MM.1S (cell line): ENCODE results near the gene ADAMTSL2.

Experiments used
- DNase-seq: peaks from one replicate; pipeline ENCODE4 v3.0.0-alpha.2; 2015
- H2AFZ ChIP-seq: fragments of 300-600 bp; sonication (generic); 2 replicates; pipeline ENCODE4 v1.6.0; 2016; ENCODE audit warnings: antibody characterized with exemption, low read length
- H3F3A ChIP-seq: fragments of 300-600 bp; sonication (generic); 2 replicates; pipeline ENCODE4 v1.6.1; 2016; ENCODE audit warnings: mild to moderate bottlenecking, antibody characterized with exemption, low read length, moderate library complexity, mixed read lengths; ENCODE audit not compliant: insufficient read depth
- H3K27ac ChIP-seq: fragments of 300-600 bp; sonication (generic); 2 replicates; pipeline ENCODE4 v1.5.1; 2016; ENCODE audit warnings: mild to moderate bottlenecking, low read length
- H3K27me3 ChIP-seq: fragments of 300-600 bp; sonication (generic); replicated peaks from 2 replicates; pipeline ENCODE4 v1.6.0; 2016; ENCODE audit warnings: low read length; ENCODE audit not compliant: insufficient read depth
- H3K36me3 ChIP-seq: fragments of 300-600 bp; sonication (generic); replicated peaks from 2 replicates; pipeline ENCODE4 v1.6.1; 2016; ENCODE audit warnings: mild to moderate bottlenecking, low read length, mixed read lengths; ENCODE audit not compliant: insufficient read depth
- H3K4me1 ChIP-seq: fragments of 300-600 bp; sonication (generic); 2 replicates; pipeline ENCODE4 v1.6.1; 2016; ENCODE audit warnings: low read length, mixed read lengths
- H3K4me2 ChIP-seq: fragments of 300-600 bp; sonication (generic); 2 replicates; pipeline ENCODE4 v1.6.0; 2016; ENCODE audit warnings: low read depth, low read length
- H3K4me3 ChIP-seq: fragments of 300-600 bp; sonication (generic); 2 replicates; pipeline ENCODE4 v1.5.1; 2016; ENCODE audit warnings: low read length, mixed read lengths
- H3K79me2 ChIP-seq: fragments of 300-600 bp; sonication (generic); 2 replicates; pipeline ENCODE4 v1.6.1; 2016; ENCODE audit warnings: mixed run types, low read length, mixed read lengths
- H3K9ac ChIP-seq: fragments of 300-600 bp; sonication (generic); 2 replicates; pipeline ENCODE4 v1.6.1; 2016; ENCODE audit warnings: low read length, mixed read lengths
- H3K9me2 ChIP-seq: fragments of 300-600 bp; sonication (generic); replicated peaks from 2 replicates; pipeline ENCODE4 v1.6.1; 2016; ENCODE audit warnings: mild to moderate bottlenecking, low read length, mixed read lengths; ENCODE audit not compliant: insufficient read depth
- H3K9me3 ChIP-seq: fragments of 300-600 bp; sonication (generic); replicated peaks from 2 replicates; pipeline ENCODE4 v1.6.1; 2016; ENCODE audit warnings: mild to moderate bottlenecking, low read length, mixed read lengths; ENCODE audit not compliant: insufficient read depth
- H4K20me1 ChIP-seq: fragments of 300-600 bp; sonication (generic); 2 replicates; pipeline ENCODE4 v1.6.1; 2016; ENCODE audit warnings: mild to moderate bottlenecking, low read length, moderate library complexity, mixed read lengths; ENCODE audit not compliant: insufficient read depth
- CTCF ChIP-seq: fragments of 300-600 bp; sonication (generic); IDR thresholded peaks from 2 replicates; pipeline ENCODE4 v1.5.1; 2016; ENCODE audit warnings: antibody characterized with exemption, low read length, mixed read lengths
- EZH2 ChIP-seq: fragments of 300-600 bp; sonication (generic); optimal IDR thresholded peaks from 2 replicates; pipeline ENCODE3; 2017; ENCODE audit warnings: low read depth, mild to moderate bottlenecking, antibody characterized with exemption, low read length, mixed read lengths
- EZH2phosphoT487 ChIP-seq: fragments of 300-600 bp; sonication (generic); IDR thresholded peaks from 2 replicates; pipeline ENCODE4 v1.6.1; 2018; ENCODE audit warnings: antibody characterized with exemption, low read length

Gene ADAMTSL2

GRCh38 chr9:133604214-133604613, 69.7 kb downstream of the ADAMTSL2 start:
- peaks cover 90% of the 10 kb centered on the region for H3K27me3 ChIP-seq
- H2AFZ ChIP-seq = no peak overlapping the region
- no peaks in the 10 kb centered on the region for H3K4me1 ChIP-seq
- DNase-seq = no peak
- H3K9me2 ChIP-seq = no peaks in the 10 kb centered on the region
- no peak overlapping the region for H3K9ac ChIP-seq
- no peaks in the 10 kb centered on the region for H3K9me3 ChIP-seq
- H3K27ac ChIP-seq = no peak overlapping the region
- no peaks in the 10 kb centered on the region for H4K20me1 ChIP-seq
- no peaks in the 10 kb centered on the region for H3K79me2 ChIP-seq
- H3K36me3 ChIP-seq = no peaks in the 10 kb centered on the region
- no peak for TF ChIP-seq EZH2phosphoT487
- no peak for TF ChIP-seq CTCF
- no peak for TF ChIP-seq EZH2
- H3F3A ChIP-seq = no peaks in the 10 kb centered on the region
- no peak overlapping the region for H3K4me3 ChIP-seq
- H3K4me2 ChIP-seq = no peak overlapping the region

- no peaks in the 10 kb centered on the region for H3F3A ChIP-seq
- H3K27me3 ChIP-seq = peaks cover 94% of the 10 kb centered on the region
- no peaks in the 10 kb centered on the region for H3K9me3 ChIP-seq
- no peak for DNase-seq
- no peaks in the 10 kb centered on the region for H3K4me1 ChIP-seq
- no peaks in the 10 kb centered on the region for H3K79me2 ChIP-seq
- no peak overlapping the region for H3K4me3 ChIP-seq
- no peak overlapping the region for H3K9ac ChIP-seq
- H4K20me1 ChIP-seq = no peaks in the 10 kb centered on the region
- H2AFZ ChIP-seq = no peak overlapping the region
- H3K4me2 ChIP-seq = no peak overlapping the region
- H3K27ac ChIP-seq = no peak overlapping the region
- H3K36me3 ChIP-seq = no peaks in the 10 kb centered on the region
- no peaks in the 10 kb centered on the region for H3K9me2 ChIP-seq
- TF ChIP-seq EZH2phosphoT487 (no peak), CTCF (no peak), EZH2 (no peak)
Observed at GRCh38 chr9:133604856-133605255, 70.4 kb downstream of the ADAMTSL2 start.

GRCh38 chr9:133605446-133605845, 70.9 kb downstream of the ADAMTSL2 start:
- H3K9me2 ChIP-seq = no peaks in the 10 kb centered on the region
- no peak for TF ChIP-seq EZH2phosphoT487
- no peak for TF ChIP-seq EZH2
- TF ChIP-seq CTCF = no peak

More at GRCh38 chr9:133605446-133605845, 70.9 kb downstream of the ADAMTSL2 start:
- no peaks in the 10 kb centered on the region for H3F3A ChIP-seq
- no peak overlapping the region for H3K4me3 ChIP-seq
- no peak overlapping the region for H2AFZ ChIP-seq
- peaks cover 90% of the 10 kb centered on the region for H3K27me3 ChIP-seq
- no peak overlapping the region for H3K4me2 ChIP-seq
- H3K36me3 ChIP-seq = no peaks in the 10 kb centered on the region
- no peaks in the 10 kb centered on the region for H3K9me3 ChIP-seq
- DNase-seq = no peak
- H3K27ac ChIP-seq = no peak overlapping the region
- no peaks in the 10 kb centered on the region for H3K79me2 ChIP-seq
- H3K4me1 ChIP-seq = no peaks in the 10 kb centered on the region
- no peaks in the 10 kb centered on the region for H4K20me1 ChIP-seq
- H3K9ac ChIP-seq = no peak overlapping the region
